Prostate gland (tissue), 2 donors: ENCODE measurements around the gene SLIT3. TPM values are rescaled to one million over a fixed set of nuclear protein-coding genes. Genes with fewer than 3 reads are reported as not detected.

Source experiments
- DNase-seq: peaks from one replicate; pipeline ENCODE4 v3.0.0-alpha.2; 2019; ENCODE audit warnings: low spot score
- H3K27ac ChIP-seq, 2 donors: fragments of 200-600 bp; sonication (generic); 2 replicates each; pipeline ENCODE4 v1.5.1; 2017 to 2019
- H3K27me3 ChIP-seq: fragments of 200-600 bp; sonication (generic); replicated peaks from 2 replicates; pipeline ENCODE4 v1.5.1; 2019; ENCODE audit not compliant: insufficient read depth
- H3K36me3 ChIP-seq, 2 donors: fragments of 200-600 bp; sonication (generic); 1 replicate in 1 of 2; 2 replicates in 1 of 2; pipeline versions ENCODE4 v1.5.1 to v1.8.1; 2017 to 2019
- H3K4me1 ChIP-seq: fragments of 200-600 bp; sonication (generic); replicated peaks from 2 replicates; pipeline ENCODE4 v1.5.1; 2019
- H3K4me3 ChIP-seq, 2 donors: fragments of 200-600 bp; sonication (generic); 2 replicates each; pipeline ENCODE4 v1.5.1; 2017 to 2019
- H3K9me3 ChIP-seq: fragments of 200-600 bp; sonication (generic); 2 replicates; pipeline ENCODE4 v1.5.1; 2017
- CTCF ChIP-seq, 4 experiments: fragments of 200-600 bp in 2 of 4; fragments of 450-650 bp in 2 of 4; sonication (generic) in 2 of 4; IDR thresholded peaks; 1 replicate in 3 of 4; 2 replicates in 1 of 4; pipeline ENCODE4 v1.5.1; 2016 to 2019; ENCODE audit warnings: antibody characterized with exemption in 4 of 4, mild to moderate bottlenecking in 2 of 4, moderate library complexity in 2 of 4
- POLR2A ChIP-seq: fragments of 450-650 bp; IDR thresholded peaks from one replicate; pipeline ENCODE4 v1.6.1; 2016; ENCODE audit warnings: antibody characterized with exemption, mild to moderate bottlenecking
- POLR2AphosphoS5 ChIP-seq: sonication (generic); formaldehyde crosslinking; IDR thresholded peaks from one replicate; pipeline ENCODE4 v1.6.1; 2017; ENCODE audit warnings: antibody characterized with exemption
- WGBS: methylation state at CpG from one replicate; pipeline ENCODE4 v1.1.5; 2018; 5-methylcytosine and 5-hydroxymethylcytosine counted together
- intact Hi-C: fragments of 100-400 bp; cut with DNase I; formaldehyde crosslinking; loops from one replicate; pipeline ENCODE4 v1.14.2; 2022
- total RNA-seq, 2 donors: library from RNA; depleted of rRNA; stranded (reverse); fragments of >200 nt; gene quantifications; one replicate each; pipeline ENCODE4 v1.1.0, GENCODE V29; 2016

Gene SLIT3
- total RNA-seq, 2 donors from 2014 or later: 8.3 TPM

- 91% methylated on average over 11 of the region's 11 CpGs for WGBS
- intact Hi-C loops: no loop called here
Observed at GRCh38 chr5:169088028-169088725, 212.8 kb downstream of the SLIT3 start.

GRCh38 chr5:169085636-169086035 lies 215.3 kb downstream of the SLIT3 start:
- intact Hi-C loops: no loop called here
- Histone ChIP-seq H3K36me3 (no peaks in the 10 kb centered on the region), H3K27me3 (no peaks in the 10 kb centered on the region), H3K4me1 (no peaks in the 10 kb centered on the region), H3K27ac (no peak overlapping the region), H3K4me3 (no peak overlapping the region), H3K9me3 (no peaks in the 10 kb centered on the region)
- TF ChIP-seq CTCF (IDR thresholded peaks at IDR 0.05) (no peak), POLR2A (no peak)
- WGBS: 85% methylated on average over 8 of the region's 8 CpGs
- no peak for DNase-seq

More at GRCh38 chr5:169088028-169088725, 212.8 kb downstream of the SLIT3 start:
- Histone ChIP-seq H3K27ac (no peak overlapping the region), H3K4me1 (no peaks in the 10 kb centered on the region), H3K4me3 (no peak overlapping the region), H3K36me3 (no peaks in the 10 kb centered on the region), H3K9me3 (no peaks in the 10 kb centered on the region), H3K27me3 (no peaks in the 10 kb centered on the region)
- TF ChIP-seq POLR2A: no peak
- no peak for TF ChIP-seq CTCF (IDR thresholded peaks at IDR 0.05)
- TF ChIP-seq POLR2AphosphoS5: no peak
- no peak for DNase-seq

GRCh38 chr5:169085212-169085611 lies 215.7 kb downstream of the SLIT3 start:
- no peak overlapping the region for H3K27ac ChIP-seq
- TF ChIP-seq POLR2AphosphoS5 (no peak), CTCF (IDR thresholded peaks at IDR 0.05) (no peak), POLR2A (no peak)
- 89% methylated on average over 4 of the region's 4 CpGs for WGBS
- no peaks in the 10 kb centered on the region for H3K4me1 ChIP-seq
- H3K9me3 ChIP-seq: no peaks in the 10 kb centered on the region
- H3K27me3 ChIP-seq: no peaks in the 10 kb centered on the region
- no peak overlapping the region for H3K4me3 ChIP-seq
- no peaks in the 10 kb centered on the region for H3K36me3 ChIP-seq
- no peak for DNase-seq
- intact Hi-C loops: no loop called here

GRCh38 chr5:169084775-169085174 lies 216.2 kb downstream of the SLIT3 start:
- Histone ChIP-seq H3K9me3 (no peaks in the 10 kb centered on the region), H3K4me3 (no peak overlapping the region), H3K36me3 (no peaks in the 10 kb centered on the region), H3K27ac (no peak overlapping the region), H3K4me1 (no peaks in the 10 kb centered on the region), H3K27me3 (no peaks in the 10 kb centered on the region)
- 80% methylated on average over 4 of the region's 4 CpGs for WGBS
- intact Hi-C loops: no loop called here
- TF ChIP-seq CTCF (IDR thresholded peaks at IDR 0.05) (no peak), POLR2AphosphoS5 (no peak), POLR2A (no peak)
- no peak for DNase-seq

- H3K4me3 ChIP-seq: no peak overlapping the region
- no peak for DNase-seq
- no peaks in the 10 kb centered on the region for H3K36me3 ChIP-seq
- no peaks in the 10 kb centered on the region for H3K27me3 ChIP-seq
- H3K9me3 ChIP-seq: no peaks in the 10 kb centered on the region
- H3K27ac ChIP-seq: no peak overlapping the region
- TF ChIP-seq POLR2A (no peak), POLR2AphosphoS5 (no peak), CTCF (IDR thresholded peaks at IDR 0.05) (no peak)
- 89% methylated on average over 8 of the region's 8 CpGs for WGBS
- H3K4me1 ChIP-seq: no peaks in the 10 kb centered on the region
- intact Hi-C loops: no loop called here
Observed at GRCh38 chr5:169083394-169084018, 217.4 kb downstream of the SLIT3 start.
